ENCODE measurements around the gene IFNAR2.

The IFNAR2 gene

DNA sequence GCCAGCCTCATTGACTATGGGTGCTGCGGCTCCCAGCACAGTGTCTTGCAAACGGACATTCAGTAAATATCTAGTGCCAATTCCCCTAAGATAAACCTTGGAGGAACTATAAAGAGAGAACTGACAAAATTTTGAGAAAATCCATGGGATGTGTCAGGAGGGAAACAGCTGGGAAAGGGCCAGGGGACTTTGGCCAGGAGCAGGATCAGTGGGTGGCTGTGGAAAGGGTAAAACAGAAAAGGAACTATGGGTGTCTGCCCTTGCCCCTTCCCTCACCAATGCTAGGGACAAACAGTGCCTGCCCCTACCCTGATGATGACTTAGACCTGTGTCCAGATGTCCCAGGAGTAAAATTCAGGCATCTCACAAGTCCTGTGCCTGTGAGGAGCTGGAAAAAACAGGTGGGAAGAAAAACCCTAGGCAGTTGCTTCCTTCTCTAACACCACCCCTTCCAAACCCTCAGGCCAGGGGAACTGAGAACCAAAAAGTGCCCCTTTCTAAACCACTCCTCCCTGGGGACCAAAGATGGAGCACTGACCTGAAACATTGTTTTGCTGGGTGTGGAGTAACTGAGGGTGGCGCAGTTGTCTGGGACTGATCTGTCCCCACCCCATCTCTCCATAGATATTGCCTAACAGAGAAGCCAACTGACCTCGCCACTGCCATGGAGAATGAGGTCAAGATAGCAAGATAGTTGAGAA is 22.1 kb upstream of the IFNAR2 start:
- Histone ChIP-seq H3K9me3 (replicated peaks in 1 of 11) (peaks cover 9 to 28% (median 14%) of the 10 kb centered on the region in 11 experiments; a peak in 18 of 22 replicates), H3K27ac (peak overlapping the region; percentile 34 to 89 (median 83)), H3K4me2 (peak overlapping the region; percentile 65 to 93 (median 78)), H3K27me3 (no peaks in the 10 kb centered on the region), H3K4me1 (peaks cover 59 to 84% (median 75%) of the 10 kb centered on the region in 10 experiments), H3K4me3 (peak overlapping the region in 3 of 10 experiments; percentile 13 to 15 (median 14); a peak in 2 of 20 replicates), H4K20me1 (no peaks in the 10 kb centered on the region), H3K36me3 (no peaks in the 10 kb centered on the region; a peak in 1 of 22 replicates), H3K9ac (peak overlapping the region in 10 of 11 experiments; percentile 1 to 74 (median 58); a peak in 18 of 22 replicates)
- TF ChIP-seq Cebpa-rat (IDR thresholded peaks at IDR 0.05) = peak in 4 of 11 experiments; percentile 13 to 77 (median 62); a peak in 3 of 22 replicates

DNA sequence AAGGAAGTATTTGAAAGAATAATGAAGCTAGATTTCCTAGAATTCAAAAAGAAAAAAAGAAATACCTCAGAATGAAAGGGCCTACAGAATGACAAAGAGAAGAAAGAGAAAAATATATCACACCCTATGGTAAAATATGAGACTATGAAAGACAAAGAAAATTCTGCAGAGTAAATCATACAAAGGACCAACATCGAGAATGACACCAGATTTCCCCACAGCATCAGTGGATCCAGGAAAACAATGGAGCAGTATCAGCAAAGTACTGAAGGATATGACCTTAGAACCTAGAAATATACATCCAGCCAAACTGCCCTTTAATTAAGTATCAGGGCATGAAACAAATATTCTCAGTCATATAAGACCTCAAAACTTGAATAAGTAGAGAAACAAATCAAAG is 21.2 kb upstream of the IFNAR2 start:
- H3K4me3 ChIP-seq = no peak overlapping the region; a peak in 1 of 20 replicates
- H3K4me1 ChIP-seq = peaks cover 62 to 84% (median 75%) of the 10 kb centered on the region in 10 experiments
- TF ChIP-seq Cebpa-rat (IDR thresholded peaks at IDR 0.05) = no peak
- peak overlapping the region in 1 of 11 experiments; percentile 67; a peak in 1 of 22 replicates for H3K9ac ChIP-seq
- H3K9me3 ChIP-seq (replicated peaks in 1 of 11) = peaks cover 9 to 28% (median 14%) of the 10 kb centered on the region in 11 experiments; a peak in 18 of 22 replicates
- H3K4me2 ChIP-seq = peak overlapping the region in 2 of 11 experiments; percentile 75 to 78; a peak in 2 of 22 replicates
- H3K36me3 ChIP-seq = no peaks in the 10 kb centered on the region; a peak in 1 of 22 replicates
- H3K27me3 ChIP-seq = no peaks in the 10 kb centered on the region
- H3K27ac ChIP-seq = peak overlapping the region in 9 of 11 experiments; percentile 34 to 89 (median 84); a peak in 16 of 22 replicates
- no peaks in the 10 kb centered on the region for H4K20me1 ChIP-seq

DNA sequence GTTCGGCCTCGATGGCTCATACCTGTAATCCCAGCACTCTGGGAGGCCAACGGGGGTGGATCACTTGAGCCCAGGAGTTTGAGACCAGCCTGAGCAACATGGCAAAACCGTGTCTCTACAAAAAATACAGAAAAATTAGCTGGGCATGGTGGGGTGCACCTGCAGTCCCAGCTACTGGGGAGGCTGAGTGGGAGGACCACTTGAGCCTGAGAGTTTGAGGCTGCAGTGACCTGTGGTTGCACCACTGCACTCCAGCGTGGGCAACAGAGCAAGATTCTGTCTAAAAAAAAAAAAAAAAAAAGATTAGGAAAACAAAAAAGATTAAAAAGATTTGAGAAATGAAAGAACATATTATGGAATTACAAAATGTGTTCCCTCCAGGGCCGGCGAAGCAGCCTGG is 18.4 kb upstream of the IFNAR2 start:
- peak overlapping the region; percentile 56 to 95 (median 69) for H3K4me2 ChIP-seq

DNA sequence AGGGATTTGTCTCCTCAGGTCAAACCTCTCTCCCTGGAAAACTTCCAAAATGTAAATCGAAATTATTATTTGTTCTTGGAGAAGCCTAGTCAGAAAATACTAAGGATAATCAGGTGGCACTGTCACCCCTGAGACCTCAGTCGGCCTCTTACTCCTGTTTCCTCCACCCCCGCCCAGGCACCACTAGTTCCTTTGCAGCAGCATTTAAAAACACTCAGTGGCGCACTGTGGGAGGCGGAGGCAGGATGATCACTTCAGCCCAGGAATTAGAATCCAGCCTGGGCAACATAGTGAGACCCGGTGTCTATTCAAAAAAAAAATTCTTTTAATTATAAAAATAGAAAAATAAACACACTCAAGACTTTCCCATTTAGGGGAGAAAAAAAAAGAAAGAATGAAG is 18.0 kb upstream of the IFNAR2 start:
- Histone ChIP-seq H3K4me3 (no peak overlapping the region), H3K36me3 (no peaks in the 10 kb centered on the region; a peak in 1 of 22 replicates), H3K9ac (peak overlapping the region in 10 of 11 experiments; percentile 7 to 63 (median 44); a peak in 14 of 22 replicates), H3K27ac (peak overlapping the region; percentile 56 to 99 (median 93); a peak in 19 of 22 replicates), H3K9me3 (replicated peaks in 1 of 11) (peaks cover 9 to 28% (median 14%) of the 10 kb centered on the region in 11 experiments; a peak in 18 of 22 replicates), H4K20me1 (no peaks in the 10 kb centered on the region), H3K27me3 (no peaks in the 10 kb centered on the region), H3K4me2 (peak overlapping the region; percentile 56 to 95 (median 69)), H3K4me1 (peaks cover 56 to 78% (median 74%) of the 10 kb centered on the region in 10 experiments)
- no peak for TF ChIP-seq Cebpa-rat (IDR thresholded peaks at IDR 0.05)

More for the DNA sequence above, 18.4 kb upstream of the IFNAR2 start:
- H3K27ac ChIP-seq = peak overlapping the region in 10 of 11 experiments; percentile 56 to 99 (median 94); a peak in 15 of 22 replicates
- H3K9ac ChIP-seq = peak overlapping the region in 6 of 11 experiments; percentile 7 to 59 (median 47); a peak in 5 of 22 replicates
- no peaks in the 10 kb centered on the region for H3K27me3 ChIP-seq
- no peaks in the 10 kb centered on the region; a peak in 1 of 22 replicates for H3K36me3 ChIP-seq
- TF ChIP-seq Cebpa-rat (IDR thresholded peaks at IDR 0.05) = no peak
- H3K4me1 ChIP-seq = peaks cover 55 to 78% (median 74%) of the 10 kb centered on the region in 10 experiments
- H3K4me3 ChIP-seq = no peak overlapping the region
- H3K9me3 ChIP-seq (replicated peaks in 1 of 11) = peaks cover 9 to 28% (median 14%) of the 10 kb centered on the region in 11 experiments; a peak in 18 of 22 replicates
- H4K20me1 ChIP-seq = no peaks in the 10 kb centered on the region

DNA sequence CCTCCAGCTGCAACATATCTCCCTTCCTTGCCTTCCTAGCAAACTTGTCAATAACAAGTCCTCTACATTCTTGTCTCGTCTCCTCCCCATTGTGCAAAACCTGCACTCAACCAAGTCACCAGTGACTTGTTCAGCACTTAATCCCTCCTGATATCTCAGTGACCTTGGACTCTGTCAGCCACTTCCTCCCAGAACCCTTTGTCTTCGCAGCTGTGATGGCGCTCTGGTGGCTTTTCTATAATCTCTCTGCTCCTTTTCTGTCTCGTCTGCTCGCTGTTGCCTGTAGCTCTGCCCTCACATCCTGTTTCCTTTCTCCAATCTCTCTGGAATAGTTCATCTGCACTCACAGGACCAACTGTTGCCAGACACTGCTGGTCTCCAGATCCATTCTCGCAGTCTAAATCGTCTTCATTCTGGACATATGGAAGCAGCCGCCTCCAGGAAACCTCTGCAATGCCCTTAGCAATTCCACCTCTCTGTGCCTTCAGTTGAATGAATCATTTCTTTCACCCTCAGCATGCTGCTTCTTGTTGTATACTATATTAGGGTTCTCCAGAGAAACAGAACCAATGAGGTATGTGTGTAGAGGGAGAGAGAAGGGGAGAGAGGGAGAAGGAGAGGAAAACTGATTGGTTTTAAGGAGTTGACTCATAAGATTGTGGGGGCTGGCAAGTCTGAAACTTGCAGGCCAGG is 17.4 kb upstream of the IFNAR2 start:
- Histone ChIP-seq H4K20me1 (no peaks in the 10 kb centered on the region), H3K9me3 (replicated peaks in 1 of 11) (peaks cover 9 to 28% (median 14%) of the 10 kb centered on the region in 11 experiments; a peak in 18 of 22 replicates), H3K4me1 (peaks cover 56 to 78% (median 74%) of the 10 kb centered on the region in 10 experiments), H3K4me3 (no peak overlapping the region), H3K4me2 (peak overlapping the region; percentile 56 to 95 (median 69)), H3K27ac (peak overlapping the region; percentile 56 to 99 (median 93); a peak in 21 of 22 replicates), H3K36me3 (no peaks in the 10 kb centered on the region; a peak in 1 of 22 replicates), H3K9ac (peak overlapping the region in 10 of 11 experiments; percentile 7 to 63 (median 44); a peak in 14 of 22 replicates), H3K27me3 (no peaks in the 10 kb centered on the region)
- TF ChIP-seq Cebpa-rat (IDR thresholded peaks at IDR 0.05) = no peak

DNA sequence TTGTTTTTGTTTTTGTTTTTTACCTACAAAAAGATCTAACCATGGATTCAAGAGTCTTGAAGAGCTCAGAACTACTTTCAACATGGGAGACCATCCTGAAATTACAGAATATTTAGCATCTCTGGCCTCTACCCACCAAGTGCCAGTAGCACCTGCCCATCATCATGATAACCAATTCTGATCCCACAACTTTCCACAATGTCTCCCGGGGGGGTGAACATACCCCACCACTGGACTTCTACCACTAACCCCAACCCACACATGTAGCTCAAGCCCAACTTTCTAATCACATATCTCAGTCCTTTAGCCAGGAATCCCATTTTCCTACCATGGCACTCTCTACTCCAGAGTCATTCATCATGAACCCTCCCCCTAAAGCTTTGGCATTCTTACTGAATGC is 15.7 kb upstream of the IFNAR2 start:
- Histone ChIP-seq H3K4me3 (no peak overlapping the region), H3K27ac (peak overlapping the region; percentile 82 to 99 (median 95); a peak in 17 of 22 replicates), H3K27me3 (no peaks in the 10 kb centered on the region), H3K36me3 (no peaks in the 10 kb centered on the region; a peak in 1 of 22 replicates), H3K4me1 (peaks cover 48 to 83% (median 72%) of the 10 kb centered on the region in 10 experiments), H3K4me2 (peak overlapping the region in 8 of 11 experiments; percentile 77 to 95 (median 84); a peak in 16 of 22 replicates), H4K20me1 (no peaks in the 10 kb centered on the region), H3K9me3 (replicated peaks in 1 of 11) (peaks cover 0 to 14% (median 1%) of the 10 kb centered on the region in 11 experiments; a peak in 14 of 22 replicates), H3K9ac (peak overlapping the region in 1 of 11 experiments; percentile 75; a peak in 1 of 22 replicates)
- TF ChIP-seq Cebpa-rat (IDR thresholded peaks at IDR 0.05) = no peak

DNA sequence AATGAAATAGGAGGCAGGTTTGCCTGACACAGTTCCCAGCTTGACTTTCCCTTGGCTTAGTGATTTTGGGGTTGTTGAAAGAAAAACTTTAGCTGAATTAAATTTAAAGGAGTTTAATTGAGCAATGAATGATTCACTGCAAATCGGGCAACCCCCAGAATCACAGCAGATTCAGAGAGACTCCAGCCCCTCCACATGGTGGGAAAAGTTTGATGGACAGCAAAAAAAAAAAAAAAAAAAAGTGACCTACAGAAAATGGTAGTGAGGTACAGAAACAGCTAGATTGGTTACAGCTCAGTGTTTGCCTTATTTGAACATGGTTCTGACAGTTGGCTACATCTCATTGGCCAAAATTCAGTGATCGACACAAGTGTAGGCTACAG is 12.6 kb upstream of the IFNAR2 start:
- H3K27me3 ChIP-seq = no peaks in the 10 kb centered on the region
- H3K4me2 ChIP-seq = peak overlapping the region; percentile 66 to 95 (median 82); a peak in 19 of 22 replicates
- H3K9me3 ChIP-seq (replicated peaks in 1 of 11) = peaks cover 6 to 26% (median 12%) of the 10 kb centered on the region in 11 experiments
- H3K4me3 ChIP-seq = no peak overlapping the region
- H3K27ac ChIP-seq = peak overlapping the region; percentile 82 to 99 (median 95)
- H3K4me1 ChIP-seq = peaks cover 39 to 72% (median 61%) of the 10 kb centered on the region in 10 experiments
- no peaks in the 10 kb centered on the region for H3K36me3 ChIP-seq
- H3K9ac ChIP-seq = peak overlapping the region in 10 of 11 experiments; percentile 59 to 90 (median 85); a peak in 15 of 22 replicates
- no peaks in the 10 kb centered on the region for H4K20me1 ChIP-seq
- no peak for TF ChIP-seq Cebpa-rat (IDR thresholded peaks at IDR 0.05)

DNA sequence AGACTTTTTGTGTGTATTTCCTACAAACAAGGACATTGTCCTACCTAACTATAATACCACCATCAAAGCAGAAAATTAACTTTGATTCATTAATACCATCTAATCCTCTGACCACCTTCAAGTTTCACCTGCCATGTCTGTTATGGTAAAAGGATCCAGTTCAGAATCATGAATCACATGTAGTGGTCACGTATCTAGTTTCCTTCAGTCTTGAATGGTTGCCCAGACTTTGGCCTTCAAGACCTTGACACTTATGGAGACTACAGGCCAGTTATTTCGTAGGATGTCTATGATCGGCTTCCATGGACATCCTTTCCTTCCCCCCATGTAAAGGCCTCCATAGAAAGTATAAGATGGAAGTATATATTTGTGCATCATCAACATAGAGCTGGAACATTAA is 10.4 kb upstream of the IFNAR2 start:
- no peaks in the 10 kb centered on the region for H3K36me3 ChIP-seq
- peaks cover 10 to 32% (median 19%) of the 10 kb centered on the region in 11 experiments for H3K9me3 ChIP-seq (replicated peaks in 1 of 11)
- H4K20me1 ChIP-seq = no peaks in the 10 kb centered on the region
- H3K27me3 ChIP-seq = no peaks in the 10 kb centered on the region
- peak overlapping the region in 2 of 11 experiments; percentile 95 to 99; a peak in 3 of 22 replicates for H3K27ac ChIP-seq
- no peak overlapping the region for H3K9ac ChIP-seq
- no peak for TF ChIP-seq Cebpa-rat (IDR thresholded peaks at IDR 0.05)
- H3K4me2 ChIP-seq = no peak overlapping the region
- peaks cover 28 to 50% (median 39%) of the 10 kb centered on the region in 10 experiments for H3K4me1 ChIP-seq
- no peak overlapping the region for H3K4me3 ChIP-seq
